ENCODE data around the gene ST6GALNAC3. TPM values are rescaled to one million over a fixed set of nuclear protein-coding genes. Genes with fewer than 3 reads are reported as not detected.
"Not testable (repeated sequence)": the region's sequence is repeated elsewhere in the genome, so short reads cannot be mapped to it uniquely, and the experiment has no call there.

ST6GALNAC3 gene
- polyA plus RNA-seq, 1 donor, result 5.0 TPM

- no peak for DNase-seq (ENCODE audit: low read depth)
Measured at GRCh38 chr1:76073481-76073880, 1.1 kb upstream of the ST6GALNAC3 start.

GRCh38 chr1:76075188-76075489, 593 bp downstream of the ST6GALNAC3 start:
- DNase-seq (ENCODE audit: low read depth), result no peak

- no peak for DNase-seq (ENCODE audit: low read depth)
Measured at GRCh38 chr1:76075877-76076276, 1.3 kb downstream of the ST6GALNAC3 start.

DNA sequence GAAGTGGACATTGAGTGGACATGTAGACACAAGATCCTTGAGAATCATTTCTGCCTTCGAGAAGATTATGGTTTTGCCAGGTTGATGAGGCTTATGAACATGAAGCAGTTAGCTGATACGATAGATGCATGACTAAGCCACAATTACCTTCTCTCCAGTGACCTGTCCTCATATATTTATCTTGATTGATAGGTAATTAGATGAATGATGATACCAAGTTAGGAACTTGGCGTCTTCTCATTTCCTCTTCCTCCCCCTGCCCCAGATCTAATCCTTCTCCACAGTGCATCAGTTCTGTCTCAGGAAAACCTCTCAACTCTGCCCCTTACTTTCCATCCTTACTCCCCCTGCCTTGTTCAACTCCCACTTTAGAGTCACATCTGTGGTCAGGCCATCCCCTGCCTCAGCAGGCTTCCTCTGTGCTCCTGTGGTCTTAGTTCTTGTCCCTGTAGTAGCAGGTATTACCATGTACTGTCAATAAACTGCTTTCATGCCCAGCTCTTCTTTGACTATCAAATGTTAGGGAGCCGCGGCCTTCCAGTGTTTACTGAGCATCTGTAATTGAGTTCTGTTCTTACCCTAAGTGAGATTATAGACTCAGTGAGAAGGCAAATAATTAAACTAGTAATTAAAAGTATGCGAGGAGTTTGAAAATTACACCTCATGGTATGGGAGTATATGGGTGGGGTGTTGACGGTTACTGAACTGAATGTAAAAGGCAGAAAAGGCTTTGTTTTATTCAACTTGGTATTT, 5.1 kb downstream of the ST6GALNAC3 start:
- DNase-seq (ENCODE audit: low read depth), result no peak

DNA sequence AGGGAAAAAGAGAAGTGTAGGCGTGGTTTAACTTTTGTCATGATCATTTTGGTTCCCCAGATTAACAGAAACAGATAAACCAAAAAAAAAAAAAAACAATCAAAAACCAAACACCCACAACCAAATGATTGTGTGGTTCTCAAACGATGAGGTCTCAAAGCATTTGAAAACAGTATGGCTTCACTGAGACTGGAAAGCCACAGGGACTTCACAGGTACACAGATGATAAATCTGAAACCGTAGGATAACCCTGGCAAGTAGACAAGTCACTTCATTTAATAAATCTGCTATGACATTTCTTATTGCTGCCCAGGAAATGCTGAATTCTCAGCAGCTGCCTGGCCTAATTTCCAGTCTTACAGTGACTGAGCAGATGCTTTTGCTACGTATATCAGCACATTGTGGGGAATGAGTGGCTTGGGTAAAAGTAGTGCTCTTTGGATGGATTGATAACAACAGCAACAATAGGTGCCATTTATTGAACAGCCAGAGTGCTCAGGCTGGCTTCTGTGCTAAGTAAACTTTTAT, 6.1 kb downstream of the ST6GALNAC3 start:
- DNase-seq (ENCODE audit: low read depth), result no peak

GRCh38 chr1:76082062-76082461, 7.5 kb downstream of the ST6GALNAC3 start:
- DNase-seq (ENCODE audit: low read depth), result no peak

- no peak for DNase-seq (ENCODE audit: low read depth)
Measured at GRCh38 chr1:76083189-76083588, 8.6 kb downstream of the ST6GALNAC3 start.

GRCh38 chr1:76084029-76084627, 9.6 kb downstream of the ST6GALNAC3 start:
- no peak for DNase-seq (ENCODE audit: low read depth)

GRCh38 chr1:76084685-76085084, 10.1 kb downstream of the ST6GALNAC3 start:
- DNase-seq (ENCODE audit: low read depth), result no peak

DNA sequence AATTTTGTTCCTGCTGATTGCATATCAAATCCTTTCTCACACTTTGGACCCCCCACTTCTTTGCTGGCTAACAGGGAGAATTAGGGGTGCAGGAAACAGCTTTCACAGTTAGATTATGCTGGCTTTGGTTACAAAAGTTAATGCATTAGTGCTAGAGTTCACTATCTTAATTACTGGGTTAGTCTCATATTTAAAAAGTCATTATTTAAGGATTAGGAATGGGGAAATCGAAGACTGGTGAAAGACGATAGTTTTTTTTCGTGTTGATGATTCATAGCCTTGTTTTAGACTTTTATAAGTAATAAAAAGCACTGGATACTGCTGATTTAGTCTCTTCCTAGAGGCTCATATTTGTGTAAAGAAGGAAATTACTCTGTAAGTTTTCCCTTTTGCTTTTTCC, 11.6 kb downstream of the ST6GALNAC3 start:
- DNase-seq (ENCODE audit: low read depth), result no peak

DNA sequence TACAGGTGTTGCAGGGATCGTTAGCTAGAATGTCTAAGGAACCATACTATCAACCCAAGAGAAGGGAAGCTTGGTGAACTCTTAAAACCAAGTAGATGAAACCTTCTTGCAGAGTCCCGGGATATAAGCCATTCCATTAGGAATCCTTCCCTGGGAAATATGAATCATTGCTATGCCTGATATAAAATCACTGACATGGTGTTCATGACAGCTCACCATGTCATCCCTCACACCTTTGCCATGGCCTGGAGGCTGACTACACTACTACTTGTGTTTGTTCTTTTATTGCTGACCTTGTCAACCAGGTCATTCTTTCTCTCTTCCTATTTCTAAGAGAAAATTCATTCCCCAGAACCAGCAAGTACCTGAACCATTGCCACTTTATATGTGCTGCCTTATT, 12.1 kb downstream of the ST6GALNAC3 start:
- DNase-seq (ENCODE audit: low read depth), result no peak

GRCh38 chr1:76090283-76091203, 16.0 kb downstream of the ST6GALNAC3 start:
- no peak for DNase-seq (ENCODE audit: low read depth)

DNA sequence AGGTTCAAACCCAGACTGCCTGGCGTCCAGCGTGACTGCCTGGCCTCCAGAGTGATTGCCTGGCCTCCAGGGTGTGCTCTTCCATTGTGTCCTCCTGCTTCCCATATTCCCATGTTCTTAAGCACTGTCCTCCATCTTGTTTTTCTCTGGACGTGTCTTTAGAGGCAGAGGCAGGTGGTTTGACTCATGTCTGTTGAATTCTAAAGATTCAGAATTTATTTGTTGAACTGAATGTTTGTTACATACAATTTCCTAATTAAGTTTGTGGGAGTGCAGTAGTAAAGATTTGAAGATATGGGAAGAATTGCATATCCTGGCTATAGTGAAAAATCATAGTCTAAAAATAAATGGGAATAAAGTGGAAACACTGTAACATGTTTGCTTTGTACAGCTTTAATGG, 18.3 kb downstream of the ST6GALNAC3 start:
- DNase-seq (ENCODE audit: low read depth), result no peak

- DNase-seq (ENCODE audit: low read depth), result no peak
Measured at GRCh38 chr1:76093522-76094312, 19.2 kb downstream of the ST6GALNAC3 start.

DNA sequence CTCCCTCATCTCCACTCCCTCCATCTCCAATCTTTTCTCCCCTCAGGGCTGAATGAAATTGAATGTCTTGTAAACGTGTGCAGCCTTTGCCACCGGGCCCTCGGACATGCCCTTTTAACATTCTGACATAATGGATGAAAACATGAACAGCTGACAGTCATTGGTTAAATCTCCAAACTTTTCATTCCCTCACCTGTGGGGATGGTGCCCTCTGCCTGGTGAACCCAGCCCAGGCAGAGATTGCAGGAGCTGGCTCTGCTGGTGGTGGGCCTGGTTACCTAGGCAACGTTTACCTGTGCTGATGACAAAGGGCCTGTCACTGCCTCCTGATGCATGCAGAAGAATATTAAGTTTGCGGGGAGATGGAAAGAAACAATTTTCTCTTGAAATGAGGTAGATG, 21.3 kb downstream of the ST6GALNAC3 start:
- DNase-seq (ENCODE audit: low read depth), result no peak

GRCh38 chr1:76097064-76097463, 22.5 kb downstream of the ST6GALNAC3 start:
- not testable (repeated sequence) for DNase-seq (ENCODE audit: low read depth)

- no peak for DNase-seq (ENCODE audit: low read depth)
Measured at GRCh38 chr1:76098845-76099244, 24.3 kb downstream of the ST6GALNAC3 start.

GRCh38 chr1:76101548-76101947, 27.0 kb downstream of the ST6GALNAC3 start:
- DNase-seq (ENCODE audit: low read depth), result no peak

DNA sequence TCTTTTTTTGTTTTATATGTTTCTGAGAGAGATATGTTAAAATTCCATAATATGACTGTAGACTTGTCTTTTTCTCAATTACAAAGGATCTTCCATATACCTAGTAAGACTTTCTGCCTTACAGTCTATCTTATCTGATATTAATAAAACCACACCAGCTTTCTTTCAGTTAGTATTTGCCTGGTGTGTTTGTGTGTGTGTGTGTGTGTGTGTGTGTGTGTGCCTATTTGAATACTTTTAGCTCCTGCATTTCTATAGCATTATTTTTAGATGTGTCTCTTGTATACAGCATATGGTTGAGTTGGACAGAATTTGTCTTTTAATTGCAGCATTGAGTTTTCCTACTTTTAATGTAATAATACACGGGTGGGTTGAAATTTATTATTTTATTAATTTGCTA, 27.5 kb downstream of the ST6GALNAC3 start:
- DNase-seq (ENCODE audit: low read depth), result no peak

DNA sequence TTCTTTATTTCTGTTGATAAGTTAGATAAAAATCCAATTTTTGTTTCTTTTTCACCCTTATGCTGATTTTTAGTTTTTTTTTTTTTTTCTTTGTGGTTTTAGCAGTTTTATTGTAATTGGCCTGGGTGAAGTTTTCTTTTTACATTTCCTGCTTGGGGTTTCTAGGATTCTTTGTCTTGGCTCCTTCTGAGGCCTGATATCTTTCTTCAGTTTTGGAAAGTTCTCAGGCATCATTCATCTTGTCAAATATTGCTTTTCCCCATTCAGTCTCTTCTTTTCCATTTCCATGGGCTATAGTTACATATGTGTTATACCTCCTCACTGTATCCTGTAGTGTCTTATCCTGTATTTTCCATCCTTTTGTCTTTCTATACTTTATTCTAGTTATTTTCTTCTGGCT, 28.5 kb downstream of the ST6GALNAC3 start:
- no peak for DNase-seq (ENCODE audit: low read depth)

- DNase-seq (ENCODE audit: low read depth), result no peak
Measured at GRCh38 chr1:76105372-76105771, 30.8 kb downstream of the ST6GALNAC3 start.

DNA sequence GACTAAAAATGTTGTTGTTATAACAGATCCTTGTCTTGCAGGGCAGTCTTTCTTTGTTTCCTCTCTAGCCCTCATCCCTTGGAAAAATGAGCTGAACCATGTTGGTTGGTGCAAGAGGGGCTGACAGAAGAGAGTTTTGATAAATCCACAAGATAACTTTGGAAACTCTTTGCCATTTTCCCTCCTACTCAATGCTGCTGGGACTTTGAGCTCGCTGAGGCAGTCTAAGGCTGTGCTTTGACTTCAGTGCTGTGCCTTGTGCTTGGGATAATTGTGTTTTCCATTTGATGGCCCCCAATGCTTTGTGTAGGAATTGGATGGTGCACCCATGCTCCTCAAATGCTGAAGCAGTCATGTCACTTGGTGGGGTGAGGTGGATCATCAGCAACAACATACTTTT, 31.7 kb downstream of the ST6GALNAC3 start:
- no peak for DNase-seq (ENCODE audit: low read depth)
